HFF-Myc (cell line): Measurements from ENCODE around the gene ANTXR2.

Experiments
- DNase-seq: peaks from one replicate; pipeline ENCODE4 v3.0.0-alpha.2; 2011; ENCODE audit warnings: low read depth; ENCODE audit errors: extremely low read depth
- H3K4me3 ChIP-seq: replicated peaks from 2 replicates; pipeline ENCODE4 v1.5.1; 2011; ENCODE audit warnings: low read depth, mild to moderate bottlenecking, control low read depth, low read length
- TF ChIP-seq, protein P1 (sequence below): IDR thresholded peaks from 2 replicates; pipeline ENCODE4 v1.5.1; 2012; ENCODE audit warnings: mild to moderate bottlenecking, low read depth, low read length, control low read depth; ENCODE audit errors: missing control alignments

The ANTXR2 gene

DNA sequence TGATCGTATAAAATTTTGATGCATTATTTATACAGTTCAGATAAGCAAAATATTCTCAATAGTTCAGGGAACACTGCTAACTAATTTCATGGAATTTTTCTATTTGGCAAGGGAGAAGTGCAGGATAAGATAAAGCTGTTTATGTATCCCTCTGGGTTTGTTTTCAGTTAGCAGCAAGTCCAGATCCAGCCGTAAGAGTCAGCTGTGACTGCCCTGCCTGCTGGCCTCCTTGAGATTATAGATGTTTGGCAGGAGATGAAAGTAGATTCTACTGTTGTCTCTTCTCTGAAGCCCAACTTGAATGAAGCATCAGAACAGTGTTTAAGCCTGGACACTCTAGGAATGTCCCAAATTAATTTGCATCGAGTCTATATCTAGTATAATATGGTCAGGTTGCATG is 29.5 kb downstream of the ANTXR2 start:
- DNase-seq, result no peak
- TF ChIP-seq, protein P1, sequence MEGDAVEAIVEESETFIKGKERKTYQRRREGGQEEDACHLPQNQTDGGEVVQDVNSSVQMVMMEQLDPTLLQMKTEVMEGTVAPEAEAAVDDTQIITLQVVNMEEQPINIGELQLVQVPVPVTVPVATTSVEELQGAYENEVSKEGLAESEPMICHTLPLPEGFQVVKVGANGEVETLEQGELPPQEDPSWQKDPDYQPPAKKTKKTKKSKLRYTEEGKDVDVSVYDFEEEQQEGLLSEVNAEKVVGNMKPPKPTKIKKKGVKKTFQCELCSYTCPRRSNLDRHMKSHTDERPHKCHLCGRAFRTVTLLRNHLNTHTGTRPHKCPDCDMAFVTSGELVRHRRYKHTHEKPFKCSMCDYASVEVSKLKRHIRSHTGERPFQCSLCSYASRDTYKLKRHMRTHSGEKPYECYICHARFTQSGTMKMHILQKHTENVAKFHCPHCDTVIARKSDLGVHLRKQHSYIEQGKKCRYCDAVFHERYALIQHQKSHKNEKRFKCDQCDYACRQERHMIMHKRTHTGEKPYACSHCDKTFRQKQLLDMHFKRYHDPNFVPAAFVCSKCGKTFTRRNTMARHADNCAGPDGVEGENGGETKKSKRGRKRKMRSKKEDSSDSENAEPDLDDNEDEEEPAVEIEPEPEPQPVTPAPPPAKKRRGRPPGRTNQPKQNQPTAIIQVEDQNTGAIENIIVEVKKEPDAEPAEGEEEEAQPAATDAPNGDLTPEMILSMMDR, result no peak
- no peak overlapping the region for H3K4me3 ChIP-seq

- DNase-seq, result no peak
- no peak overlapping the region for H3K4me3 ChIP-seq
- TF ChIP-seq, protein P1, result no peak
Observed at GRCh38 chr4:80042821-80043220, 30.2 kb downstream of the ANTXR2 start.

GRCh38 chr4:80037864-80038263 is 35.2 kb downstream of the ANTXR2 start:
- H3K4me3 ChIP-seq, result no peak overlapping the region
- TF ChIP-seq, protein P1, result no peak
- no peak for DNase-seq

- no peak overlapping the region for H3K4me3 ChIP-seq
Observed at GRCh38 chr4:80036949-80037685, 35.9 kb downstream of the ANTXR2 start.

DNA sequence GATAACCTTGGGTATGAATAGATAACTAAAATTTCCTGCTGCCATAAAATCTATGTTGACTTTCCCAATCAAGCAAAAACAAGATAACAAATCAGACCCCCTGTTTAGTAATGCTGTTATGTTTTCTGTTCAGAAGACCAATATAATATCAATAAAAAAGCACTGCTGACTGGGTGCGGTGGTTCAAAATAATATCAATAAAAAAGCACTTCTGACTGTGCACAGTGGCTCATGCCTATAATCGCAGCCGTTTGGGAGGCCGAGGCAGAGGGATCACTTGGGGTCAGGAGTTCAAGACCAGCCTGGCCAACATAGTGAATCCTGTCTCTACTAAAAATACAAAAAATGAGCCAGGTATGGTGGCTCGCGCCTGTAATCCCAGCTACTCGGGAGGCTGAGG is 36.7 kb downstream of the ANTXR2 start:
- H3K4me3 ChIP-seq, result no peak overlapping the region
- TF ChIP-seq, protein P1, result no peak
- no peak for DNase-seq

More at GRCh38 chr4:80036949-80037685, 35.9 kb downstream of the ANTXR2 start:
- DNase-seq, result peak; percentile 38
- TF ChIP-seq, protein P1, result no peak

DNA sequence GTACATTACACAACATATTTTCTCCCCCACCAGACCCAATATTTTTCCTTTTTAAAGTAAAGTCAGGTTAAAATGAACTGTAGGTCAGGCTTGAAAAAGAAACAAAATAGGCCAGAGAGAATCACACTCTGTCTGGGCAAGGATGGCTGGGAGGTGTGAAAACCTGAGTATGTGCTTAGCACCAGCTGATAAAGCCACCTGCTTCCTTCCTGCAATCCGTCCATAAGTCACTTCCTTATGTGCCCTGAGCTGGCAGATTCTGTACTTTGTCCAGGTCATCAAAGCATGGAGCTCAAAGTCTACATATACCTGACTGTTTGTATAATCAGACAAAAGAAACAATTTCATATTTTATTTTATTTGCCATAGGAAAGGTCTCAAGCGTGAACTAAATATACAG is 37.7 kb downstream of the ANTXR2 start:
- no peak overlapping the region for H3K4me3 ChIP-seq
- TF ChIP-seq, protein P1, result no peak
- no peak for DNase-seq

DNA sequence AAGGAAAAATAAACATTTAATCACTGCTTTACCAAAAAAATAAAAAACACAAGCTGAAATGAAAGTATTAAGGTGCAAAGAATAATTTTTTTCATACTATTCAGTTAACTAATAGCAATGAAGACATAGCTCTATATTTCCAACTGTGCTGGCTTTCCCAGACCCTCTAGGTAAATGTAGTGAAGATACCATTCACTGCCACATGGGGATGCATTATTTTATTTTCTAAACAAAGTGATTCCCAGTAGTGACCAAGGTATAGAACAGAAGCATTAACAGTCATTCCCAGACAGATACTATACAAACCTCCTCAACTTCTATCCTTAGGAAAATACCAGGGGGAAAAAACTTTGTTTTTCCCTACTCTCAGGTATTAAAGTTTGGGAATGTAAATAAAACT is 39.4 kb downstream of the ANTXR2 start:
- TF ChIP-seq, protein P1, result no peak
- no peak overlapping the region for H3K4me3 ChIP-seq
- no peak for DNase-seq
